Umbilical cord (tissue), 2 donors: ENCODE measurements around the gene RGPD8. TPM values are rescaled to one million over a fixed set of nuclear protein-coding genes. Genes with fewer than 3 reads are reported as not detected.
"Not testable (repeated sequence)": the region's sequence is repeated elsewhere in the genome, so short reads cannot be mapped to it uniquely, and the experiment has no call there.

Source experiments
- DNase-seq: peaks from one replicate; pipeline ENCODE4 v3.0.0-alpha.2; 2015; ENCODE audit warnings: low spot score
- total RNA-seq: library from RNA; depleted of rRNA; stranded (reverse); fragments of >200 nt; gene quantifications from one replicate; pipeline ENCODE4 v1.2.3, GENCODE V29; 2014; ENCODE audit warnings: low replicate concordance; ENCODE audit not compliant: insufficient read depth

RGPD8 gene
- total RNA-seq, 1 donor from 2014 or later = 55.9 TPM

DNA sequence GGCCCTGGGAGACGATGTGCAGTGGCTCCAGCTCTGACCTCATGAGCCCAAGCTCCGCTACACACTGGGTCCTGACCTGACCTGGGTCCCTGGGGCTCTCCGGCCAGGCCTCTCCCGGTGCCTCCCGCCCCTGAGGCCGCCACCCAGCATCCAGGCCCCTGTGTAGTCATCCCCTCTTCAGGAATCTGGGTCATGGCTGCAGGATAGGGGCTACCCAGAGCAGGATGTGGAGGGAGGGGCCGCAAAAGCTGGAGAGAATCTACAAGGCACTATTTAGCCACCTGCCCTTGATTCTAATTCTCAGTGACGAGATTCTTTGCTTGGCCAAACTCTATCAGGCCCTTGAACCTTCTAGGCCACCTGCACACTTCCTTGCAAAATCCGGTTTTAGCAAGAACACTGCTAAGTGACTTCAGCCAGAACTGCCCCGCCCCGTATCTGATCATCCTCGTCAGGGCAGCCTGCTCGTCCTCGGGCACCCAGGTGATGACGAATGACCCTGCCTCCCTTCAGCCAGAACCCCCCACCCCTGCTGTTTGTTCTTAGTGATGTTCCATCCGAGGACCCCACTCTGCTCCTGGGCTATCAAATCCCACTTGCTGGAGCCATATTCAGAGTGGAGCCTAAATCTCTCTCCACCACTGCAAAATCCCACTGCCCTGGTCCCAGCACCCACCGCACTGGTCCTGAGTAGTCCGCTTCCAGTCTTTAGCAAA lies 2.4 kb upstream of the RGPD8 start:
- DNase-seq = not testable (repeated sequence)

DNA sequence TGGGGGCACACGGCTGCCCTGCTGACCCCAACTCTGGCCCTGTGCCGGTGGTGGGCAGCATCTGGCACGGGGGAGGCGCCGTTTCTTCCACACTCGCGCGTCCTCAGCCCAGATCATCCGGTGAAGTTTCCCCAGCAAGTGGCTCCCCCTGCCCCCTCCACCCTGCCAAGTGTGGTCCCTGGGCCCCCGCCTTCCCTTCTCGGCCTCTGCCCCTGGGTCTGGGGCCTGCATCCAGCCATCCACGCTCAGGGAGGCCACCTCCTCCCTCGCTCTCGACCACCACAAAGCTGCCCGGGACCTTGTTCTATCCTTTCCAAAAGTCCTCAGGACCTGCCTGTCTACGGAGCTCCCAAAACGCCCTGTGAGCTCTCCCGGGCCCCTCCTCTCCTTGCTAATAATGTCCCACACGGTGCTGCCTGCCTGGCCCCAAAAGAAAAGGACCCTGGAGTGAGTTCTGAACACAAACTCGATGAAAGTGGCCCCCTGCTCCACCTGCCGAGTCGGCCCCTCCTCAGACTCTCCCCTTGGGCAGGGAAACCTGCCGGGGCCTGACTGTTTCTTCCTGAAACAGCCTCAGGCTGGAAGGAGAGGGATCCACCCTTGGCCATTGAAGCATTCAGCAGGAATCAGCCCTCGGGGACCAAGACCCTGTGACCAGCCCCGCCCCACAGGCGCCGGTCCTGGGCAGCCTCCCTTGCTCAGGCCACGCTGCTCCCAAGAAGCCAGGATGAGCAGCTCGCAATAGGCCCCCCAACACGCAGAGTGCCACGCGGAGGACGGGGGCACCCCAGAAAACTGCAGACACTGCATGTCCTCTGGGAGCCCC lies 1.7 kb upstream of the RGPD8 start:
- DNase-seq = not testable (repeated sequence)

DNA sequence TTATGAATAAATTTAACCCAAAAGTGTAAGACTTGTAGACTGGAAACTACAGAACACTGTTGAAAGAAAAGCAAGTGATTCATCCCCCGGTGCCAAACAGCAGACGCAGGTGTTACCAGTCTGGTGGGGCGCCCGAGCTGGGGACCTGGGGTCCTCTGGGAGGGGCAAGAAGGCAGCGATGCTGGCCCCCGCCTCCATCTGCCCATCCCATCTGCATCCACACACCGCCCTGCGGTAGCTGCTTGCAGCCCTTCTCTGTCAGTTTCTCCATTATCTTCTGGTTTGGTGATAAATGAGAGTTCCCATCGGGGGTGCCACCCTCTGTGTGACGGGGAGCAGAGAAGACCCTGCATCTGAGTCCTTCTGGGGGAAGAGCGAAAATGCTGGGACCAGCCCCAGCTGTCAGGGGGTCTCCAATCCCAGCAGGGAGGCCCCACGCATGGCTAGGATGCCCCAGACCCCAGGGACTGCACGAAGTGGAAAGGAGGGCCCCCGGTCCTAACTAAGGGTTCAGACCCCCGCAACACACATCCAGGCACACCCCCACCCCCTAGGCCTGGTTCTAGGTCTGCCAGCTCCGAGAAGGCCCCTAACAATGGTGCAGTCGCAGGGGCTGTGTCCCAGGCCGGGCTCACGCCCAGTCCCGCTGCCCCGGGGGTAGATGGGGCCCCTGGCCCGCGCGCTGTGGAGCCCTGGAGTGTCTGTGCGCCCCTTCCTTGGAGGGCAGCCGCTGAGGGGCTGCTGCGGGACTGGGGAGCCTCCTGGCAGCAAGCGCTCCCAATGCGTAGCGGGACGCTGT lies 686 bp upstream of the RGPD8 start:
- DNase-seq = no peak

- not testable (repeated sequence) for DNase-seq
Observed at GRCh38 chr2:112432735-112433479, 538 bp downstream of the RGPD8 start.

GRCh38 chr2:112432390-112432734 lies 1.1 kb downstream of the RGPD8 start:
- DNase-seq = not testable (repeated sequence)

DNA sequence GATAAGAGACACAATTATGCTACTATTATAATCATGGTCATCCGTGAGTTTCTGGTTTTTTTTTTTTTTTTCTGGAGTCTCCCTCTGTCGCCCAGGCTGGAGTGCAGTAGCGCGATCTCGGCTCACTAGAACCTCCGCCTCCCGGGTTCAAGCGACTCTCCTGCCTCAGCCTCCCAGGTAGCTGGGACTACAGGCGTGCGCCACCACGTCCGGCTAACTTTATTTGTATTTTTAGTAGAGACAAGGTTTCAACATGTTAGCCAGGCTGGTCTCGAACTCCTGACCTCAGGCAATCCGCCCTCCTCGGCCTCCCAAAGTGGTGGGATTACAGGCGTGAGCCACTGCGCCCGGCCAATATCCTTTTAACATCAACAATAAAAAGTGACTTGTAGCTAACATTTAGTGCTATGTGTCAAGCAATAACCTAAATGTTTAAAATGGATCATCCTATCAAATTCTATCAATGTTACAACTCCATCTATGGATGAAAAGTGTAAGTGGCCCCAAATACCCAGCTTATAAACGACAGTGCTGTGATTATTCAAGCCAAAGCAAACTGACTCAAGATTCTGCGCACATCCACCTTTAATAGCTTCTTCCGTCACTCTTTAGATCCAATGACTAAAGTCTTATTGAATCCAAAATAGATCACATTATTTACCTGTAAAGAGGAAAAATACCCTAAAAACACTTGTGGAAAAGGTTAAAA lies 1.7 kb downstream of the RGPD8 start:
- DNase-seq = not testable (repeated sequence)

DNA sequence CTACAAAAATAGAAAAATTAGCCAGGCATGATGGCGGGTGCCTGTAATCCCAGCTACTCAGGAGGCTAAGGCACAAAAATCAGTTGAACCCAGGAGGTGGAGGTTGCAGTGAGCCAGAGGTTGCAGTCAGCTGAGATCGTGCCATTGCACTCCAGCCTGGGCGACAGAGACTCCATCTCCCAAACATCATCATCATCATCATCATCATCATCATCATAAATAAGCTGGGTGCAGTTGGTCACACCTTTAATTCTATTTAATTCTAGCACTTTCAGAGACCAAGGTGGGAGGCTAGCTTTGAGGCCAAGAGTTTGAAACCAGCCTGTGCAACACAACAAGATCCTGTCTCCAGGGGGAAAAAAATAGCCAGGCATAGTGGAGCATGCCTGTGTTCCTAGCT lies 8.9 kb downstream of the RGPD8 start:
- not testable (repeated sequence) for DNase-seq

GRCh38 chr2:112416860-112417259 lies 16.6 kb downstream of the RGPD8 start:
- not testable (repeated sequence) for DNase-seq

DNA sequence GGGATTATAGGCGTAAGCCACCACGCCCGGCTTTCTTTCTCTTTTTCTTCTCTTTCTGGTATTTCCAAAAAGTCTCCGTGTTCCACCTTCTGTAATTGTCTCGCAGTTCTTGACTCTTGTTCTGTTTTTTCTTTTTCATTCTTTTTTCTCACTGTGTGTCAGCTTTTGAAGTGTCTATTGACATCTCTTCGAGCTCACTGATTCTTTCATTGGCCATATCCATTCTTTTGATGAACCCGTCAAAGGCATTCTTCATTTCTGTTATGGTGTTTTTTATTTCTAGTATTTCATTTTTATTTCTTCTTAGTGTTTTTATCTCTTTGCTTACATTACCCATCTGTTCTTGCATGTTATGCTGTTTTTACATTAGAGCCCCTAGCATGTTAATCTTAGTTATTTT lies 73.4 kb downstream of the RGPD8 start:
- not testable (repeated sequence) for DNase-seq

GRCh38 chr2:112354335-112354734 lies 79.1 kb downstream of the RGPD8 start:
- not testable (repeated sequence) for DNase-seq

DNA sequence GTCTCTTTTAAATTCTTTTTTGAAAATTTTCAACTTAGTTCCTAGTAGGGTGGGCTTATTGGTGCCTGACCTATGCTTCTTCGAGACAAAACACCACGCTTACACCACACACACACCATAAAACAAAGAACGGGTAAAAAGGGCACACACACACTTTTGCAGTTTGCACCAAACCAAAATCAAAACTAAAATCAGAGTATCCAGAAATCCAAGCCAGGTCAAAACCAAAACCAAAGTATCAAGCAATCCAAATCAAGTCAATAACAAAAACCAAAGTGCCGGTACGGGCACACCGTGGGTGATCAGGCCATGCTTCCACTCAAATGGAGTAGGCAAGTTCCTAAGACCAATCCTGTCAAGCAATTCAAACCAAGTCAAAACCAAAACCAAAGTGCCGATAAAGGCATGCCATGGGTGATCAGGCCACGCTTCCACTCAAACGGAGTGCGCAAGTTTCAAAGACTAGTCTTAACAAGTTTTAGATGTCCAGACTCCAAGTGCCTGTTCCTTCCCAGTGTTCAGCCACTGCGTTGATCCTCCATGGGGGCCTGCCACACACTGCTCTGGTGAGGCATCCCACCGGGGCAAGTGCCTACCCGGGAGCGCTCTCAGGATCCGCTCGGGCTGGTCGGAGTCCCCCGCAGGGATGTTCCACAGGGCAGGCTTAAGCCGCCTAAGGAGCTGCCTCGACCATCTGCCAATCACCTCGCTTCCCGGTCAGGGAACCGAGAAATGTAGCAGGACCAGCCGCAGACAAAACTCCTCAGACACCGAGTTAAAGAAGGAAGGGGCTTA lies 80.4 kb downstream of the RGPD8 start:
- not testable (repeated sequence) for DNase-seq

GRCh38 chr2:112352292-112352691 lies 81.2 kb downstream of the RGPD8 start:
- not testable (repeated sequence) for DNase-seq

DNA sequence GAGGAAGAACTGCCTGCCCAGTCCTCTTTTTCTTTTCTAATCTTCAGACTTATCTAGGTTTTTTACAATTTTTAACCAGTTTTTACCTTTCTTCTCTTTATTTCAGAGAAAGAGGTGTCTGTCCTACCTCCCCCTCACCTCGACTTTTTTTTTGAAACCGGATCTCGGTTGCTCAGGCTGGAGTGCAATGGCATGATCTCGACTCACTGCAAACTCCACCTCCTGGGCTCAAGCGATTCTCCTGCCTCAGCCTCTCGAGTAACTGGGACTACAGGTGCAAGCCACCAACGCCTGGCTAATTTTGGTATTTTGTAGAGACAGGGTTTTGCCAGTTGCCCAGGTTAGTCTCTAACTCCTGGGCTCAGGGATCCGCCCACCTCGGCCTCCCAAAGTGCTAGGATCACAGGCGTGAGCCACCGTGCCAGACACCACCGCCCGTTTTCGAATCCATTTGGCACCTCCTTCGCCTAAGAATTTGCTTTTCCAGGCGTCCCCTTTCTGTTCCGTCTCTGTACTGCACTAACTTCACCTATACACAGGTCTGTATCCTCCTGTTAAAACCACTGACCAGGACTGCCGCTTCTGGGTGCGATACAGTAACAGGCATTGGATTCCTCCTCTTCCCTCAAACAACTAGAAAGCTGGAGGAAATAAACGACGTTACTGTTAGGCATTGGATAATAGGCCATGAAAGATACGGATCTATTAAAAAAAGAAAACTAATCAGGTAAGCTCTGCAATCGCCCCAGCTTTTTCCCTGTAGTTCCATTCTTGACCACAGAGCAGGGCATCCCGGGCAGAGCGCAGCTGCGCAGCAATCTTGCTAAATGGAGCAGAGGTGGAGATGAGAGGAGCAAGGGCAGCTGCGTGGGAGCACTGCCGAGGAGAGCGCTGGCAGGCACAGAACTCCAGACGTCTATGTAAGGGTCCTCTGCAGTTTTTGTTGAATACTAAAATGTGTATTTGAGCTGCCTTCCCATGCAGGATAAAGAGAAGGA lies 88.1 kb downstream of the RGPD8 start:
- DNase-seq = no peak

- peak; percentile 58 for DNase-seq
Observed at GRCh38 chr2:112343827-112344585, 89.4 kb downstream of the RGPD8 start.

GRCh38 chr2:112342067-112342550 lies 91.3 kb downstream of the RGPD8 start:
- no peak for DNase-seq

DNA sequence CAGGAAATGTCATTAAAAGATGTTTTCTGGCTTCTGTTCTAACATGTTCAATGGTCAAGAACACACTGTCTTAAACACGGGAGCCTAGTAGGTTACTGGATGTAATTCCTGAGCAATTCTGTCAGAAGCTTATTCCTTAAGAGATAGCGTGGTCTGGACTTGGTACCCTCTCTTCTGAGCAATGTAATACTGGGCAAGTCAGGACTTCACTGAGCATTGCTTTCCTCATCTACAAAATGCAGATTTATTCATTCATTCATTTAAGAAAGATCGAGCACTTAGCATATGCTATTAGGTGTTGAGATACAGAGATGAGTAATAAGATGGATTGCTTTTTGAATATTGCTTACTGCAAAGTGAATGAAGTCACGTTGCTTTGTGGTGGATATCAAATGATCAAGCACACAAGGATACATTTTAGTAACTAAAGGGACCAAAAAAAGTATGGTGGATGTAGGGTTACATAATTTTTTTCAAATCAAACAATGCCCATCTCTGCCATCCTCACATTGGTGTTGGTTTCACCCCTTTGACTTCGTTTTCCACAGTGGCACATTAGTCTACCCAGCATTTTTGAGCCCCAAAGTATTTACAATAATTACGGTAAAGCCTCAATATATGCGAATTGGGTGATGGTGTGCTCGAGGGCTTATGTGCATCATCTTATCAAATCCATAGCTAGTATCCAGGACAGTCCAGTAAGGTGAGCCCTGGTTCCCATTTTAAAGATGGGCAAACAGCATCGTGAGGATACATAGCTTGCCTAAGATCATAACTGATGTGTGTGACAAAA lies 92.8 kb downstream of the RGPD8 start:
- no peak for DNase-seq

DNA sequence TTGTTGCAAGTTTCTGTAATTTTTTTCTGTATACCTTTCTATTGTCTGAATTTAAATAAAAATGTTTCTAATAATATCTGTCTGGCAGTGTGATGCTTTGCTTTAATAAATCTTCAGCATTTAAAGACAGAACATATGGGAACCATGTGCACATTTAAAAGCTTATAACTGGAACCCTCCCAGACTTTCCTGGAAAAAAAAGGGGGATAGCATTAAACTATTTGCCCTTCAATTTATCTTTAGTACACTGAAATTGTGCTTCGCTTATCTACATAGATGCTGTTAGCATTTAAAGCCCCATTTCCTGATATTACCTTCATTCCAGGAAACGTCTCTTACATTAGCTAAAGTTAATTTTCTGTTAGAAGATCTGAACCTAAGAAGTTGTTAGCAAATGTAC lies 93.5 kb downstream of the RGPD8 start:
- DNase-seq = peak; percentile 35
